HG03558 (cell line): ENCODE measurements around the gene SLC29A1.
"Not testable (repeated sequence)": the region's sequence is repeated elsewhere in the genome, so short reads cannot be mapped to it uniquely, and the experiment has no call there.

ENCODE experiments used
- ATAC-seq: cut with Tn5 transposase; IDR thresholded peaks from one replicate; pipeline ENCODE4 v1.9.1; 2021; ENCODE audit warnings: moderate number of reproducible peaks; ENCODE audit not compliant: unreplicated experiment; ENCODE audit errors: extremely low read depth

Gene SLC29A1

DNA sequence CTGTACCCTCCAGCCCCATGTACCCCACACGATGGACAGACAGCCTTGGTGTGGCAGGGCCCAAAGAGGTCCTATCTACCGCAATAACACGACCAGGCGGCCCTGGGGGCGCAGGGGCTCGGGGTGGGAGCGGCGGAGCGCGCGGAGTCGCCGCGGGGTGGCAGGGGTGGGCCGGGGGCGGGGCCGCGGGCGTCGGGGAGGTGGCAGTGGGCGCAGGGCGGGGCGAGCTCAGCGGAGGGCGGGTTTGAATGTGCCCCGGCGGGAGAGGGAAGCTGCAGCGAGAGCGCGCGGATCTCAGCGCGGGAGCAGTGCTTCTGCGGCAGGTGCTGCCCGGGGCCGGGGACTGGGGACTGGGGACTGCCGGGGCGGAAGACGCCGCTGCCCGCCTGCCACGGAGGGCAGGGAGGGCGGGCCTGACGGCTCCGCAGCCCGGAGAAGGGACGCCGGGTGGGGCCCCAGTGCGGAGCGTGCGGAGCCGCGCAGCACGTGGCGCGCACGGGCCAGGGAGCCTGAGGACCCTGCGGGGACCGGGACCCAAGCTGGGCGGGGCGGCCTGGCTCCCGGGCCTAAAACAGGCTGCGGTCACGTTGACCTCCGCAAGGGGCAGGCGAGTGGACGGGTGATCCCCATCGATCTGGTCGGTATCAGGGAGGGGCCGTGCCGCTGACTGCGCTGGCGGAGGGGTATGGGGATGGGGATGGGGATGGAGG lies at the start of gene SLC29A1:
Gene SLC29A1 (plus strand): TSS at position 277 of the 710 bp plus-strand sequence. CDS start 3,719 bp downstream, outside the sequence.
- no peak for ATAC-seq

DNA sequence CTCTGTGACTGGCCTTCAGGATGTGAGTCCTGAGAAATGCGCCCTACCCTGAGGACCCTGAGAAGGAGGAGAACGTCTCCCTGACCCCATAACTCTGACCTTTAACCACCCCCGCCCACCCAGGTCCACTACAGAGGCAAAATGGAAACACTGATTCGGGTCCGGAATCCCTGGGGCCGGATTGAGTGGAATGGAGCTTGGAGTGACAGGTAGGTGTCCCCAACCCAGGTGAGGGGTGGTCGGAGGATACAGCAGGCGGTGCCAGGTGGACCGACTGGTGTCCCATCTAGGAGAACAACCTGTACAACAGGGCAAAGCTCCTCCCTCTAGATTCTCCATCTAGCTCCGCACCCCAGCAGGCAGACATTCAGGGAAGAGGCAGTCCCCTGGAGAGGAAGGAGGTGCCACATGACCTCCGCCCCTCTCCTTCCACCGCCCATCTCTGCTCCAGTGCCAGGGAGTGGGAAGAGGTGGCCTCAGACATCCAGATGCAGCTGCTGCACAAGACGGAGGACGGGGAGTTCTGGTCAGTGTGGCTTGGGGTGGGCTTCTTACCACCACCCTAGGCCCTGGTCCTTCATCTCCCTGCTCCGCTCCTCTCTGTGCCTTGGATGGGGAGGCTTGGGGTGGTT lies 47.1 kb upstream of the SLC29A1 start:
- ATAC-seq: no peak

- ATAC-seq: no peak
Measured at GRCh38 chr6:44176762-44177509, 46.5 kb upstream of the SLC29A1 start.

GRCh38 chr6:44177691-44178423 lies 45.5 kb upstream of the SLC29A1 start:
- ATAC-seq: no peak

DNA sequence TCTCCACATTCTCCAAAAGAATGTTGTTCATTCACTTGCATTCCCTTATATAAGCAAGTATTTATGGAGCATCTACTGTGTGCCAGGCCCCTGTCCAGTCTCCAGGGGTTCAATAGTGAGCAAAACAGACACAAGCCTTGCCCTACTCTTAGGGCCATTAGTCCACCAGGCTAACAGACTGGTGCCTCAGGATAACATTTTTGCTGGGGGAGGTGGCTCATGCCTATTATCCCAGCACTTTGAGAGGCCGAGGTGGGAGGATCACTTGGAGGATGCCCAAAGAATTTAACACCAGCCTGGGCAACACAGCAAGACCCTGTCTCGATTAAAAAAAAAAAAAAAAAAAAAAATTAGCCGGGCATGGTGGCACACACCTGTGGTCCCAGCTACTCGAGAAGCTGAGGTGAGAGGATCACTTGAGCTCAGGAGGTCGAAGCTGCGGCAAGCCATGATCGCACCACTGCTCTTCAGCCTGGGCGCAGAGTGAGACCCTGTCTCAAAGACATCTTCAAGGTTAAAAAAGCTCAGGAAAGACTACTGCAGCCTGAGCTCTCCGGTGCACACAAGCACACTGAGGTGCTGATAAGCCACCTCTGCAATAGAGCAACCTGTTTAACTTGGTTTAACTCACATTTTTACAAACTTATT lies 44.8 kb upstream of the SLC29A1 start:
- ATAC-seq: no peak

GRCh38 chr6:44179072-44179536 lies 44.3 kb upstream of the SLC29A1 start:
- no peak for ATAC-seq

GRCh38 chr6:44179648-44180047 lies 43.7 kb upstream of the SLC29A1 start:
- ATAC-seq: no peak

- ATAC-seq: no peak
Measured at GRCh38 chr6:44180406-44180805, 43.0 kb upstream of the SLC29A1 start.

- no peak for ATAC-seq
Measured at GRCh38 chr6:44180886-44181285, 42.5 kb upstream of the SLC29A1 start.

DNA sequence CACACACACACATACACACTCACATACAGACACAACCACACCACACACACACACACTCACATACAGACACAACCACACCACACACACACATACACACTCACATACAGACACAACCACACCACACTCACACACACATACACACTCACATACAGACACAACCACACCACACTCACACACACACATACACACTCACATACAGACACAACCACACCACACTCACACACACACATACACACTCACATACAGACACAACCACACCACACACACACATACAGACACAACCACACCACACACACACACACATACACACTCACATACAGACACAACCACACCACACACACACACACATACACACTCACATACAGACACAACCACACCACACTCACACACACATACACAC lies 41.6 kb upstream of the SLC29A1 start:
- not testable (repeated sequence) for ATAC-seq

GRCh38 chr6:44182911-44183390 lies 40.4 kb upstream of the SLC29A1 start:
- ATAC-seq: no peak

- ATAC-seq: no peak
Measured at GRCh38 chr6:44183783-44184182, 39.6 kb upstream of the SLC29A1 start.

DNA sequence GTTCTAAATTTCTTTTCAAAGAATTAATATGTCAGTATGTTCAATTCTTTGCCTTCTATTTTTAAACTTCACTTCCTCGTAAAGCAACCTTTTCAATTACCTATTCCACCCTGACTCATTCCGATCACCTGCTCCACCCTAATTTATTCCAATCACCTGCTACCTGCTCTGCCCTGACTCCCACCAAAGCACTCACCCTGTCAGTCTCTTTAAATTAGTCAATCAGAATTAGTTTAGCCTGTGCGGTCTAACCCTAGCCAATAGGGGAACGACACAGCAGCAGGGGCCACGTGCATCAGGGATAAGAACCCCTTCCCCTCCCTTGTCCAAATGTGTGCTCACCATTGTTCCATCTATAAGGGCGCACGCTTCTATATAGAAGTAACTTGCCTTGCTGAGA lies 38.0 kb upstream of the SLC29A1 start:
- not testable (repeated sequence) for ATAC-seq

DNA sequence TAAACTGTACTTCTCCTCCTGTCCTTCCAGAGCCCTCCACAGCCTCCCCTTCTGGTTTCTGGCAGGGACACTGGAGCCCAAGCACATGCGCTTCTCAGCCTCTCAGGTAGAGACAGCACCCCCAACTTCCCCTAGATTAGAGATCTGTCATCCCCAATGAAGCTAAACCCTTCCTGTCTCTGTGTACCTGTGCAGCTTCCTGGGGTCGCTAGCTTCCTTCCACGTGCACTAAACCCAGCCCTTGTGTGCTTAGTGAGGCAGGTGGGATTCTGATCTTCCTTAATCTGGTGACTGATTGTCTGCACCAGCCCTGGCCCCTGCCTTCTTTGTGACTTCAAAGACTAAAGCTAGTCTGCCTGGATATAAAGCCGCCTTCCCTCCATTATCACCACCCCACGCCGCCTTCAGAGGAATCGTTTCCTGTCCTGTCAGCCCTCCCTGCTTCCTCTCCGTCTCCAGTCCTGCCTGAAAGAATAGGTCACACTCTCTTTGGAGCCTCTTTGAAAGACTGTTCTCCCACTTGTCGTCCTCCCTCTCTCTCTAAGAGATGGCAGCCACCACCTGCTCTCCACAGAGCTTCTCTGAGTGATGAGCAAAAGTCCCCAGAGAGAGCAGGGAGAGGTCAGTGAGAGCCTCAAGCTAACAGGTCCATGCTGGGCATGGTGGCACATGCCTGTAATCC lies 37.3 kb upstream of the SLC29A1 start:
- no peak for ATAC-seq

DNA sequence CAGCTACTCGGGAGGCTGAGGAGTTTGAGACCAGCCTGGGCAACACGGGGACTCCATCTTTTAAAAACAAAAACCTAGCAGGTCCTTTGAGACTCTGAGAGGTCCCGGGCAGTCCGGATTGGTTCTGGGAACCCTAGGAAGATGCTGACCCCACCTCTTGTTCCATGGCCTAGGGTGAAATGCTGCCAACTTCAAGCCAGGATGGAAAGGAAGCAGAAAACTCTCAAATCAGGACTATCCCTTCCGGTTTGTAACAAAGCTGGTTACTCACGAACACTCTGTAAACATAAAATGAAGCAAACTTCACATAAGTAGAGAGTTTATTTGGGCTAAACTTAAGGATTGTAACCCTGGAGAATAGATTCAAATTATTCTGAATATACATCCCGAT lies 36.8 kb upstream of the SLC29A1 start:
- ATAC-seq: no peak

DNA sequence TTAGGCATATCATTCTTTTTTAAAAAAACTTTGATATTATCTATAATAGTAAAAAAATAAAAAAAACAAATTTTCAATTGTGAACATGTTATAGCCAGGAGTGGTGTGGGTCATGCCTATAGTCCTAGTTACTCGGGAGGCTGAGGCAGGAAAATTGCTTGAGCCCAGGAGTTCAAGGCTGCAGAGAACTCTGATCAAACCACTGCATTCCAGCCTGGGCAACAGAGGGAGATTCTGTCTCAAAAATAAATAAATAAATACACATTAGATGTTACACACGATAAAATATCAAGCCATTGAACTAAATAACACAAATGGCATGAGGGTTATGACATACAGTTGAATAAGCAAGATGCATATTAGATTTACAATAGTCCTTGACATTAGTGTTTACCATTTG lies 34.6 kb upstream of the SLC29A1 start:
- no peak for ATAC-seq

DNA sequence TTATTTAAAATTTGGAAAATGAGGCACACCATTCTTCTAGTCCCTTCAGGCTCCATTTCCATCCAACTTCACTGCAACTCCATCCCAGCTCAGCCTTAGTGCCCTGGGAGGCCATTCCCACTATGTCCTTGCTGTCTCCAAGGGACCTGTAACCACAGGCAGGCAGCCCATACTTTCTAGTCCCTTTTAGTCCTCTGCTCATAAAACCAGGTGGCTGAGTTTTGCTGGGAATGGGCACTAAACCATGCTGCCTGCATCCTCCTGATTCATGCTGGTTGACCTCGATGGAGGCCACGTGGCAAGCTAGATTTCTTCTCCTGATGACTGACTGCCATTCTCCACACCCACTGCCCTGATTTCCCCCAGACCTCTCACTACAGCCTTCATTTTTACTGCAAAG lies 34.1 kb upstream of the SLC29A1 start:
- no peak for ATAC-seq

- no peak for ATAC-seq
Measured at GRCh38 chr6:44190715-44191114, 32.7 kb upstream of the SLC29A1 start.

- ATAC-seq: no peak
Measured at GRCh38 chr6:44192428-44193041, 30.9 kb upstream of the SLC29A1 start.
